ENCODE measurements around the gene CD38.

CD38 gene

GRCh38 chr4:15870921-15871664 is 93.0 kb downstream of the CD38 start:
- Histone ChIP-seq H3K27me3 (ENCODE audit: insufficient read depth, low read length) (no peaks in the 10 kb centered on the region), H4K8ac (ENCODE audit: low read depth, low read length) (no peak overlapping the region), H3K79me2 (ENCODE audit: control insufficient read depth, insufficient read depth, low read length, poor library complexity) (no peaks in the 10 kb centered on the region), H3K14ac (ENCODE audit: low read length) (no peak overlapping the region), H3K27ac (ENCODE audit: low read depth, low read length) (no peak overlapping the region), H3K4me3 (ENCODE audit: low read depth, low read length) (no peak overlapping the region), H3K4ac (ENCODE audit: low read depth, low read length) (no peak overlapping the region), H2BK120ac (ENCODE audit: insufficient read depth, low read length, poor library complexity) (no peak overlapping the region), H3K9me3 (ENCODE audit: insufficient read depth, low read depth, low read length) (peaks cover under 1% of the 10 kb centered on the region), H3K9ac (ENCODE audit: low read length) (no peak overlapping the region), H3K36me3 (ENCODE audit: control insufficient read depth in 1 of 2, insufficient read depth in 2 of 2, low read length in 2 of 2) (no peaks in the 10 kb centered on the region), H4K12ac (ENCODE audit: low read depth, low read length) (no peak overlapping the region), H2AFZ (ENCODE audit: insufficient read depth, low read length, poor library complexity) (no peak overlapping the region), H4K91ac (ENCODE audit: low read depth, low read length) (no peak overlapping the region), H2AK5ac (ENCODE audit: low read length) (no peak overlapping the region), H2BK12ac (ENCODE audit: low read length) (no peak overlapping the region), H2BK5ac (ENCODE audit: low read depth, low read length, poor library complexity) (no peak overlapping the region), H3K18ac (ENCODE audit: low read length) (no peak overlapping the region), H3K79me1 (ENCODE audit: low read length) (no peaks in the 10 kb centered on the region), H3K4me1 (ENCODE audit: control insufficient read depth in 1 of 2, insufficient read depth in 2 of 2, low read length in 2 of 2) (peaks cover 0 to 1% of the 10 kb centered on the region in 2 experiments), H3K4me2 (ENCODE audit: low read length) (no peak overlapping the region), H3K23ac (ENCODE audit: low read length) (no peak overlapping the region)
- DNase-seq, result no peak
- no CpG with 5 or more reads among the region's 4 CpGs for WGBS (ENCODE audit: extremely low coverage, insufficient coverage, insufficient read length)

GRCh38 chr4:15873117-15873516 is 95.0 kb downstream of the CD38 start:
- Histone ChIP-seq H3K9ac (ENCODE audit: low read length) (no peak overlapping the region), H3K36me3 (ENCODE audit: control insufficient read depth in 1 of 2, insufficient read depth in 2 of 2, low read length in 2 of 2) (no peaks in the 10 kb centered on the region), H3K79me2 (ENCODE audit: control insufficient read depth, insufficient read depth, low read length, poor library complexity) (no peaks in the 10 kb centered on the region), H3K23ac (ENCODE audit: low read length) (no peak overlapping the region), H2BK5ac (ENCODE audit: low read depth, low read length, poor library complexity) (no peak overlapping the region), H3K9me3 (ENCODE audit: insufficient read depth, low read depth, low read length) (peaks cover 6% of the 10 kb centered on the region), H3K4me2 (ENCODE audit: low read length) (no peak overlapping the region), H3K79me1 (ENCODE audit: low read length) (no peaks in the 10 kb centered on the region), H3K27ac (ENCODE audit: low read depth, low read length) (no peak overlapping the region), H2AFZ (ENCODE audit: insufficient read depth, low read length, poor library complexity) (no peak overlapping the region), H3K27me3 (ENCODE audit: insufficient read depth, low read length) (no peaks in the 10 kb centered on the region), H3K4me3 (ENCODE audit: low read depth, low read length) (no peak overlapping the region), H4K8ac (ENCODE audit: low read depth, low read length) (no peak overlapping the region), H2BK120ac (ENCODE audit: insufficient read depth, low read length, poor library complexity) (no peak overlapping the region), H4K91ac (ENCODE audit: low read depth, low read length) (no peak overlapping the region), H3K4me1 (ENCODE audit: control insufficient read depth in 1 of 2, insufficient read depth in 2 of 2, low read length in 2 of 2) (peaks cover 0 to under 1% of the 10 kb centered on the region in 2 experiments), H3K18ac (ENCODE audit: low read length) (no peak overlapping the region), H4K12ac (ENCODE audit: low read depth, low read length) (no peak overlapping the region), H2BK12ac (ENCODE audit: low read length) (no peak overlapping the region), H3K4ac (ENCODE audit: low read depth, low read length) (no peak overlapping the region), H3K14ac (ENCODE audit: low read length) (no peak overlapping the region), H2AK5ac (ENCODE audit: low read length) (no peak overlapping the region)
- peak; percentile 31 to 82 for DNase-seq
- WGBS (ENCODE audit: extremely low coverage, insufficient coverage, insufficient read length), result no CpG with 5 or more reads among the region's 6 CpGs

DNA sequence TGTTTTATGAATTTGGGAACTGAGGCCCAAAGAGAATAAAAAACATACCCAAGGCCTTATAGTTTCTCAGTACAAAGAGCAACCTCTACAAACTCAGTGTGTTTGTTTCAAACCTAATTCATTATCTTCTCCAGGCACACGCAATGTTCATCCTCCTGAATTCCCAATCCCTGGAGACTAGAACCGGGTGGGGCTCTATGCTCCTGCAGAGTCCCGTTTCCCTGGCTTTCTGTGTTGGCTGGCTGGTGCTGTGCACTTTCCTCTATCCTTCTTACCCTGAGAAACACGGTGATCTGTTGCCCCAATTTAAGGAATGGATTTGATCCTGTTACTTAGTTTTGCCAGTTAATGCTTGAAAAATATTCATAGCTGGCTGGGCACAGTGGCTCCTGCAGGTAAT is 96.5 kb downstream of the CD38 start:
- no peak for DNase-seq

DNA sequence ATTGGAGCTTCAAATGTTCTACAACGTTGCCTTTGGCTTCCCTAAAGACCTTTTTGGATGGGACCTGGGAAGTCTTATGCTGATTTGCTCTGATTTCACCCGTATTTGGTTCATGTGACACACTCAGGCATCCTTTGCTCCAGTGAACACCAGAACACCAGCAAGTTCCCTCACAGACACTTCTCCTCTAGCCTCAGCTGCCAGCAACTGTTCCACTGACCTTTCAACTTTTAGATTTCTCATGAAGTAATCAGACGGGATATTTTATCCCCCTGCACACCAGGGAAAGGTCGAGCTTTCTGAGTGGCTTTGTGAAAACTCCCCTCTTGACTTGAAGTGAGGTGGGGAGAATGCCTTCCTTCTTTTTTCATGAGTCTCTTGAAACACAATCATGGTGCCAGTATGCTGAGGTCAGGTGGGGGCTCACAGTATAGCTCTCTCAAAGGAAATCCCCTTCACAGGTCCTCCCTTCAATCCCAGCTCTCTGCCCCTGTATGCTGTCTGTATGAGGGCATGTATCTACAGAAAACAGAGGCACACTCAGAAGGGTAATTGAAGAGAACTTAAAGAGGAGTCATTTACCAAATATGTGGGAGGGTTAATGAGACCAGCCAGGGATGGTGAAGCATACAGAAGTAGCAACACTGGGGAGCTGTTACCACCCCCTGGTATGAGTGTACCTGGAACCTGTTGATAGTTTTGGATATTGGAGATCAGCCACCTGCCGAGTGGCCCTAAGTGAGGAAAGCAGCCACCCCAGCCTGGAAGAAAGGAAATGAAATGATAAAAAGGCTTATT is 97.7 kb downstream of the CD38 start:
- peaks cover 6% of the 10 kb centered on the region for H3K9me3 ChIP-seq (ENCODE audit: insufficient read depth, low read depth, low read length)
- no peak overlapping the region for H2BK5ac ChIP-seq (ENCODE audit: low read depth, low read length, poor library complexity)
- no peak overlapping the region for H2AK5ac ChIP-seq (ENCODE audit: low read length)
- no peak overlapping the region for H2BK12ac ChIP-seq (ENCODE audit: low read length)
- no peak overlapping the region for H3K4me3 ChIP-seq (ENCODE audit: low read depth, low read length)
- H3K4me2 ChIP-seq (ENCODE audit: low read length), result no peak overlapping the region
- no peaks in the 10 kb centered on the region for H3K79me1 ChIP-seq (ENCODE audit: low read length)
- H3K4me1 ChIP-seq (ENCODE audit: control insufficient read depth in 1 of 2, insufficient read depth in 2 of 2, low read length in 2 of 2), result no peaks in the 10 kb centered on the region
- H2BK120ac ChIP-seq (ENCODE audit: insufficient read depth, low read length, poor library complexity), result no peak overlapping the region
- H3K79me2 ChIP-seq (ENCODE audit: control insufficient read depth, insufficient read depth, low read length, poor library complexity), result no peaks in the 10 kb centered on the region
- no peak for DNase-seq
- H4K12ac ChIP-seq (ENCODE audit: low read depth, low read length), result no peak overlapping the region
- H3K27me3 ChIP-seq (ENCODE audit: insufficient read depth, low read length), result no peaks in the 10 kb centered on the region
- no CpG with 5 or more reads among the region's 5 CpGs for WGBS (ENCODE audit: extremely low coverage, insufficient coverage, insufficient read length)
- H3K36me3 ChIP-seq (ENCODE audit: control insufficient read depth in 1 of 2, insufficient read depth in 2 of 2, low read length in 2 of 2), result no peaks in the 10 kb centered on the region
- H3K23ac ChIP-seq (ENCODE audit: low read length), result no peak overlapping the region
- no peak overlapping the region for H4K8ac ChIP-seq (ENCODE audit: low read depth, low read length)
- H3K14ac ChIP-seq (ENCODE audit: low read length), result no peak overlapping the region
- no peak overlapping the region for H3K4ac ChIP-seq (ENCODE audit: low read depth, low read length)
- H4K91ac ChIP-seq (ENCODE audit: low read depth, low read length), result no peak overlapping the region
- no peak overlapping the region for H3K27ac ChIP-seq (ENCODE audit: low read depth, low read length)
- no peak overlapping the region for H2AFZ ChIP-seq (ENCODE audit: insufficient read depth, low read length, poor library complexity)
- H3K18ac ChIP-seq (ENCODE audit: low read length), result no peak overlapping the region
- H3K9ac ChIP-seq (ENCODE audit: low read length), result no peak overlapping the region

More for the DNA sequence above, 96.5 kb downstream of the CD38 start:
- Histone ChIP-seq H2AK5ac (ENCODE audit: low read length) (no peak overlapping the region), H3K27me3 (ENCODE audit: insufficient read depth, low read length) (no peaks in the 10 kb centered on the region), H4K12ac (ENCODE audit: low read depth, low read length) (no peak overlapping the region), H2BK120ac (ENCODE audit: insufficient read depth, low read length, poor library complexity) (no peak overlapping the region), H3K4me1 (ENCODE audit: control insufficient read depth in 1 of 2, insufficient read depth in 2 of 2, low read length in 2 of 2) (no peaks in the 10 kb centered on the region), H3K79me1 (ENCODE audit: low read length) (no peaks in the 10 kb centered on the region), H3K9me3 (ENCODE audit: insufficient read depth, low read depth, low read length) (peaks cover 6% of the 10 kb centered on the region), H3K36me3 (ENCODE audit: control insufficient read depth in 1 of 2, insufficient read depth in 2 of 2, low read length in 2 of 2) (no peaks in the 10 kb centered on the region), H3K27ac (ENCODE audit: low read depth, low read length) (no peak overlapping the region), H3K4ac (ENCODE audit: low read depth, low read length) (no peak overlapping the region), H3K23ac (ENCODE audit: low read length) (no peak overlapping the region), H3K9ac (ENCODE audit: low read length) (no peak overlapping the region), H3K4me2 (ENCODE audit: low read length) (no peak overlapping the region), H3K18ac (ENCODE audit: low read length) (no peak overlapping the region), H4K91ac (ENCODE audit: low read depth, low read length) (no peak overlapping the region), H3K79me2 (ENCODE audit: control insufficient read depth, insufficient read depth, low read length, poor library complexity) (no peaks in the 10 kb centered on the region), H2BK5ac (ENCODE audit: low read depth, low read length, poor library complexity) (no peak overlapping the region), H3K4me3 (ENCODE audit: low read depth, low read length) (no peak overlapping the region), H2AFZ (ENCODE audit: insufficient read depth, low read length, poor library complexity) (no peak overlapping the region), H2BK12ac (ENCODE audit: low read length) (no peak overlapping the region), H3K14ac (ENCODE audit: low read length) (no peak overlapping the region), H4K8ac (ENCODE audit: low read depth, low read length) (no peak overlapping the region)
- WGBS (ENCODE audit: extremely low coverage, insufficient coverage, insufficient read length), result no CpG with 5 or more reads among the region's 4 CpGs

Measured in trophoblast cell (in vitro differentiated cells and primary cell).